GM19043 (cell line): ENCODE results near the gene LRRC4B.

Experiments used
- ATAC-seq: cut with Tn5 transposase; IDR thresholded peaks from one replicate; pipeline ENCODE4 v1.9.1; 2021; ENCODE audit warnings: low read depth; ENCODE audit not compliant: unreplicated experiment

LRRC4B gene

DNA sequence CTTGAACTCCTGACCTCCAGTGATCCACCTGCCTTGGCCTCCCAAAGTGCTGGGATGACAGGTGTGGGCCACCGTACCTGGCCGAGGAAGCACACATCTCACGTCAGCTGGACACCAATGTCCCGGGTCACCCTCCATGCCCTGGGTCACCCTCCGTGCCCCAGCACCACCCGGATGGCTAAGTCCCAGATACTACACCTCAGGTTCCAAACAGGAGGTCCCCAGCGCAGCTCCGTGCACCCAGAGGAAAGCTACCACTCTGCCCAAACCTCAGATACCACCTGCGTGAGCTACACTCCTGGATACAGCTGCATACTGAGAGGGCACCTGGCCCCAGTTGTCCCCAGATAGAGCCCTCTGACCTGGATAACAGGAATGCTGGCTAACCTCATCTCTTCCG is 14.0 kb downstream of the LRRC4B start:
- no peak for ATAC-seq

DNA sequence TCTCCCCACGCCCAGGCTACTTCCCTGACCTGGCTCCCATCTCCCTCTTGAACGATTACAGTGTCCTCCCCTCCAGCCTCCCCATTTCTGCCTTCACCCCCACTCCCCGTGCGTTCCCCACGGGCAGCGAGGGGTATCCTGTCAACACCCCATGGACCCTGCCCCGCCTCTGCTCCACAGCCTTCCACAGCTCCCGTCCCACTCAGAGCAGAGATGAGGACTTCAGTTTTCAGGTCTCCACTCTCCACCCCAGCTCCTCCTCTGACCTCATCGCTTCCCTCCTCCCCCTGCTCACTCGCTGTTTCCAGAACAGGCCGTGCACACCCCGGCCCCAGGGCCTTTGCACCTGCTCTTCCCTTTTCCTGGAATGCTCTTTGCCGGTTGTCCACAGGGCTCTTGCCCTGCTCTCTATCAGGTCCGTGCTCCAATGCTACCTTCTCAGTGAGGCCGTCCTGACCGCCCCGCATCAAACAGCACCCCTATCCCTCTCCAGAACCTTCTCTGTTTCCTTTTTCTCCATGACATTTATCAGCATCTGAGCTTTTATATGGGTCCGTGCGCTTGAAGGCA is 15.0 kb downstream of the LRRC4B start:
- ATAC-seq, result no peak

DNA sequence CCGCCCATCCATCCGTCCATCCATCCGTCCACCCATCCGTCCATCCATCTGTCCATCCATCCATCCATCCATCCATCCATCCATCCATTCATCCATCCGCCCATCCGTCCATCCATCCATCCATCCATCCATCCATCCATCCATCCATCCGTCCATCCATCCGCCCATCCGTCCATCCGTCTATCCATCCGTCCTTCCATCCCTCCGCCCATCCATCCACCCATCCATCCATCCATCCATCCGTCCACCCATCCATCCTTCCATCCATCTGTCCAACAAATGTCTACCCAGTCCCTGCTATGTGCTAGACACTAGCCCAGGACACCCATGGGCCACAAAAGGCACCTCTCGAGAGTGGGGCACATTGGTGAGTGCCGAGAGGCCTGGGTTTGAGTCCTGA is 15.7 kb downstream of the LRRC4B start:
- no peak for ATAC-seq

DNA sequence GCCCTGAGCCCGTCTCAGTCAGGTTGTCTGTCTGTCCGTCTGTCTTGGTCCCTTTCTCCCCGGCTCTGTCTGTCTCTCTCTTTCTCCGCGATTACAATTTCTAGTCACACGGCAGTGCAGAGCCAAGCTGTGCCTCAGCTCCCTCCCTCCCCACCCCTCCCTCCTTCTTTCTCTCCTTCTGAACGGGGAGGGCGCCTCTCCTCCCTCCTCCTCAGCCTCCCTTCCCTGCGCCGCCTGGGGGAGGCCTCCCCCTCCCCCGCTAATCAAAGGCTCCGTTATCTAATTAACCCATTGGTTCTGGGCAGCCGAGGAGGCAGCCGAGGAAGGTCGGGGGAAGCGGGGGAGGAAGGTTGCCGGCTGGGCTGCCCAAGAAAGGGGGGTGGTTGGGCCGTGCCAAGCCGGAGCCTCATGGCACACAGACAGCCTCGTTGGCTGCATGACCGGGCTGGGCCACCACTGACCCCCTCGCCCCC is 16.5 kb downstream of the LRRC4B start:
- ATAC-seq, result no peak

DNA sequence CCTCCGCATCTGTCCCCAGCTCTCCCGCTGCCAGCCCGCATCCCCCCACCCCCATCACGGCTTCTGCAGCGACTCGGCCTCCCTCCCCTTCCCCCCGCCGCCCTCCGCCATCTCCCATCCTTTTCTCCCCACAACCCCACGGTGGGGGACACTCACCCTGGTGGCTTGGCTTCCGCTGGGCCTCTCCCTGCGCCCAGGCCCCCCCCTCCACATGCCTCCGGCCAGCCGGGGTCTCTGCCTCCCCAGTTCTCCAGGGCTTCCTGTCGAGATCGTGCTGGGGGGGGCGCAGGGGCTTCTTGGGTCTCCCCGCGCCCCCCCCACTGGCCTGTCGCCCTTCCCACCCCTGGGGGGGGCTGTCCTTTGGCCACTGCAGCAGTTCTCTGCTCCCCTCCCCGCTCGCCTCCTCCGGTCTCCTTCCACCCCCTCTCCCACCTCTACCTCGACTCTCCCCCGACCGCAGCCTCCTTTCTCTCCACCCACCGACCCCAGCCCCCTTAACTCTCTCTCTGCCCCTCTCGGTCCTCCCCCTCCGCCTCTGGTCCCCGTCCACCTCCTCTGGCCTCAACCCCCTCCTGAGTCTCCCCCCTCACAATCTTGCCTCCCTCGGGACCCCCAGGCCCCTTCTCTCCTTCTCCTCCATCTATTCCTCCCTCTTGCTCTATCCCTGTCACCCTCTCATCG is 17.1 kb downstream of the LRRC4B start:
- ATAC-seq, result no peak

DNA sequence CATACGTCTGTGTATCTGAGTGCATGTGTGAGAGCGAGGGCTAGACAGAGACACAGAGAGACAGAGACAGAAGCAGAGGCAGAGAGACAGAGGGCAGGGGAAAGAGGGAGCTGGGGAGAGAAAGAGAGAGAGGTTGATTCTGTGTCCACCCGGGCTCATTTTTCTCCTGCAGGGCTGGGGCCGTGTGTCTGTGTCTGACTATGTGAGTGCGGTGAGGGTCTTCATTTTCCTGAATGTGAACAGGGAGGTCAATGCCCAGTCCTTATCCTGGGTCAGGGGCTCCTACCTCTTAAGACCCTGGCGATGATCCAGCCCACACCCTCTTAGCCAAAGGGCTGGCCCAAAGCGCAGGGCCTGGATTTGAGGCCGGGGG is 17.7 kb downstream of the LRRC4B start:
- no peak for ATAC-seq

DNA sequence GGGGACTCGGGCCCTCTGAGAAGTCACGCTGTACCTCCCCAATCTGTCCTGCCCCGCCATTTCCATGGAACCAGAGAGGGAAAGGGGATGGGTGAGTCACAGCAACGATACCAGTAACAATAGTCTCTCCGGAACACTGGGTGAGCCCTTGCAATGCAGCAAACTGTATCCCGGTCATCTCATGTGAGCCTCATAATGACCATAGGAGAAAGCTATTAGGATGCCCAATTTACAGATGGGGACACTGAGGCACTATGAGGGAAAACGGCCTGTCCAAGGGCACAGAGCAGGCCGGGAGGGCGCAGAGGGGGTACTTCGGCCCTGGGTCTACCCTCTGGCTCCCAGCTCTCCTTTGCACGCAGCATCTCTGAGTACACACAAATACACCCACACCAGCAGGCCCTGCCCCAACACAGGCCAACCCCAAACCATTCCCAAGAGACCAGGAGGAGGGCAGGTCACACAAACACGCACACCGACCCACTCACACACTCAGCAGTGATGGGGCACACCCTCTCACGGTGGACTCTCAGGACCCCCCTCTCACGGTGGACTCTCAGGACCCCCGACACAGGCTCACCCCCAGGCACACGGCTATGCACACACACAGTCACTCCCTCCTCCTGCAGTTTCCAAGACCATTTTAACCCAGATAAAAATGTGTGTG is 18.2 kb downstream of the LRRC4B start:
- ATAC-seq, result no peak

DNA sequence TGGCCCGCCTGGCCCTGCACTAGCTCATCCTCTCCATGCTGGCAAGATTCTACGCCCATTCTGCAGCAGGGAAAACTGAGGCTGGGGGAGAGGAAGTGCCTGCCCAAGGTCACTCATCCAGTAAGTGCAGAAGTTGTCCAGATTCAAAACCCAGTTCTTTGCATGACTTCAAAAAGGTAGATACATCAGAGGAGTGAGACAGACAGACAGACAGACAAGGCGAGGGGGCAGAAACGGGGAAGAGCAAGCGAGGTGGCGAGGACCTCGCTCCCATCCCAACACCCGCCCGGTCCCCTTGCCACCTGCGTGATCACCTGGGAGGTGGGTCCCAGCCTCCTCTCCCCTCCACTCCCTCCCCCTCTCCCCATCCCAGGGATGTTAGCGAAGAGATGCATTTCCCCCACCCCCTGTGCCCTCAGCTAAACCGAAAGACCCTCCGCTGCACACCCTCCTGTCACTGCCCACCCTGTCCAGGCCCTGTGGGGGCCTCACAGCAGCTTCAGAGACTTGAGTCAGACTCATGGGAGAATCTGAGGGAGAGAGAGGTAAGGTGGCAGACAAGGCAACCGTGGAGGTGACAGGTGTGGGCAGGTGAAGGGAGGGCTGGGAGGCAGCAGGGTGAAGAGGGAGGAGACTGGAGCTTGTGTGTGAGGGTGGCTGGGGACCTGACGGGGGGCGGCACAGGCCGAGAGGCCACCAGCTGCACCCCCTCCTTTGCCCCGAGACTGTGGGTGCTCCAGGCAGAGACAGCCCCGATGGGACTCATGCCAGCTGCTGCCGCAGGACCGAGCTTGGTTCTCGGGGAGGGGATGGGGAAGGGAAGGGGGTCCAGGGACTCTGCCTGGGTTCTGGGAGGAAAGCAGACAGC is 18.9 kb downstream of the LRRC4B start:
- ATAC-seq, result no peak

DNA sequence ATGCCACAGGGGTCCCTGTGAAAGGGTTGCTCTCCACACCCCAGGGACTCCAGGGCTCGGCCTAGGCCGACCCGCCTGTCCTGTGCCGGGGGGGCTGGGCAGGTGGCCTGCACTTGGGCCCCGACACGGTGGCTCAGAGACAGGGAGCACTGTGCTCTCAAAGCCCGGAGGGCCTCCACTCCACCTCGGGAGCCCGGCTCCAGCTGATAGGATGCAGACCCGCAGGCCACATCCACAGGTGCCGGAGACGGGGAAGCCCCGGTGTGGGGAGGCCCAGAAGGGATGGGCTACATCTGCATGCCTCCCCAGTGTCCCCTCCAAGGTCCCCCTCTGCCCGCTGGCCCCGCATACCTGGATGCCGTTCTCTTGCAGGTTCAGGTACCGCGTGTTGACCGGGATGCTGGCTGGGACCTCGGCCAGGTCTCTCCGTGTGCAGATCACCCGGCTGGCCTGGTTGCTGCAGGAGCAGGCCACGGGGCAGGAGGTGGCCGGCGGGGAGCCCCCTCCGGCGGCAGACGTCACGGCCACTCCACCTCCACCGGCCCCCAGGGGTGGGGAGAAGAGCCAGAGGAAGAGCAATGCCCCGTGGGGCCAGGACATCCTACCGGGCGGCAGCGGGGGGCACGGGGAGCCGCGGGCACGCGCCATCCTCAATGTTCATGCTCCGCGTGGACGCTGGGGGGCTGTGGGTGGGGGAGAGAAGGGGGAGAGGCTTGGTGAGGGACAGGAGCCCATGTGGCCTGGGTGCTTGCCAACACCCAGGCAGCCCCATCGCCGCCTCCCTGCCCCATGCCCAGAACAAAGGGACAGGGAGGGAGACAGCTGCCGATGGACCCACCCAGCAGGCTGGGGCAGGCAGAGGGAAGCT is 19.8 kb downstream of the LRRC4B start:
- ATAC-seq, result no peak

DNA sequence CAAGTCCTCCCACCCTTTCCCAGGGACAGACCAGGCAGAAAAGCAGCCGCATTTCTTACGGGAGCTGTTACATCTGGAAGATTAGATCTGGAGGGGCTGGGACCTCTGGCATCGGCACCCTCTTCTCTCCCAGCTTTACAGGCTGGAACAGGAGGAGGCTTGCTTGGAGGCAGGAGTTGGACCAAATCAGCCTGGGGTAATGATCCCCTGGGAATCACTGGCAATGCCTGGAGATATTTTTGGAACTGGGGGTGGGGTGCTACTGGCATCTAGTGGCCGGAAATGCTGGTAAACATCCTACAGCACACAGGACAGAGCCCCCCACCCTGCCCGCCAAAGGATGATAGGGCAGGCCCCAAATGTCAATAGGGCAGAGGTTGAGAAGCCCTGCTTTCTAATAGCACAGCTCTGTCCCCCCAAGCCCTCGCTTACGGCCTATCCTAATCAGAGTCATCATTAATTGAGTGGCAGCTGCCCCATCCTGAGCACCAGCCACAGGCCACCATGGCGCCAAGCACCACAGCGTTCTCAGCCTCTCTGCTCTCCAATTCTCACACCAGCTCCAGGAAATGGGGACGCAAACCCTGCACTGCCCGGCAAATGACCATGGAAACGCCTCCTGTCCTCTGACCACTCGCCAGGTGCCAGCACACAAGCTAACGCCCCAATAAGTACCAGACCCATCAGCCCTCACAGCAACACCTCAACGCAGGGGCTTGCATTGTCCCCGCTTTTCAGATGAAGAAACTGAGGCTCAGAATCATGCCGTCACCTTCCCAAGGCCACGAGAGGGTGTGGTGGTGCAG is 20.6 kb downstream of the LRRC4B start:
- ATAC-seq, result no peak

DNA sequence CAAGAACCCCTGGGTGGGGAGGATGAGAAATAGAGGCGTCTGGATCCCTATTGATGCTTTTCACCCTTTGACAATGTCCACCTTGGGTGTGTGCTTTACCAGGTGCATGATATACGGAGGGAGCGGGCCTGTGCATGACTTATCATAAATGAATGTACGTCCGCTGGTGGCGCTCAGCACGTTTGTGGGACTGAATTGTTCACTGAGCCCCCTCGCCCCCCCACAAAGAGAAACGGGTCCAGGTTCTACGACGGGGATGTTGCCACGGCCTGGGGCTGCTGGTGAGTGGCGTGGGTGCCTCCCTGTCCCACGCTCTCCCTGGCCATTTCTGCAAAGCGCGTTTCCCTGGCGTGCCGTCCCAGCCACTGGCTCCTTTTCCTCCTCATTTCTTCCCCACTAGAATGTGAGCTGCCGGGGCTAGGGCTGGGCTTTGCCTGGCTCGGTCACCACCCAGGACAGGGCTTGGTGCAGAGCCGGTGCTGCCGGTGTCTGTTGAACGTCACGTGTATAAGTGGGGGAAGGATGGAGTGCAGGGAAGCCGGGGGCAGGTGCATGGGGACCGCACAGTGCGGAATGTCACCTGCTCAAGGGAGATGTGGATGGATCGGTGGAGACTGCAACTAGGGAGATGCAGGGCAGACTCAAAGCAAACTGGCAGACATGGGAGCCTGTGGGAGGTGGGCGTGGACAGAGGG is 21.6 kb downstream of the LRRC4B start:
- ATAC-seq, result no peak

DNA sequence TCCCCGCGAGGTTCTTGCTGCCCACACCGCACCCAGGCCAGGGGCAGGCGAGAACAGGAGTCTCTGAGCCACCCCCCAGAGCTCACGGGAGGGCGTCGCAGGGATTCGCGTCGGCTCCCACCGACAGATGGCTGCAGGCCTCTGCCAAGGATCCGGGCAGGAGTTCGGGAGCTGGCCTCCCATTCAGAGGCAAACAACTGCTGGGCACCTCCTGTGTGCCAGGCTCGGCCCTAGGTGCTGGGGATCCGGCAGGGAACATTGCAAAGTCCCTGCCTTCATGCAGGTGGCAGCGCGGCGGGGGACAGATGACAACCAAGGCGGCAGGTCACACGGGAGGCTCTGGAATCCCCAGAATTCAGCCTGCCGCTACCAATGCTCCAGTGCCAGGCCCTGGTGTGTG is 25.3 kb downstream of the LRRC4B start:
- ATAC-seq, result no peak

DNA sequence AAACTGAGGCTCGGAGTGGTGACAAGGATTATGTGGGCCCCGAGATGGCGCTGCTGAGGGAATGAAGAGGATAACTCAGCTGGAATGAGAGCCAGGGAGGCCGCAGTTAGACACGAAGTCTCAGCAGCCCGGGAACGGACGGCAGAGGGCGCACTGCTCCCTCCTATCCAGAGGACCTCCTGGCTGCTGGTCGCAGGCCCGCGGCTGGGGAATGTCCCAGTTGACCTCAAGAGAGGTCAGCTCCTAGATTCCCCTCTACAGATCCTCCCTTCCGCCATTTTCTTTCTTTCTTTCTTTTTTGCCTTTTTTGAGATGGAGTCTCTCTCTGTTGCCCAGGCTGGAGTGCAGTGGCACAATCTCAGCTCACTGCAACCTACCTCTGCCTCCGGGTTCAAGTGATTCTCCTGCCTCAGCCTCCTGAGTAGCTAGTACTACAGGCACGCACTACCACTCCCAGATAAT is 30.4 kb downstream of the LRRC4B start:
- no peak for ATAC-seq

DNA sequence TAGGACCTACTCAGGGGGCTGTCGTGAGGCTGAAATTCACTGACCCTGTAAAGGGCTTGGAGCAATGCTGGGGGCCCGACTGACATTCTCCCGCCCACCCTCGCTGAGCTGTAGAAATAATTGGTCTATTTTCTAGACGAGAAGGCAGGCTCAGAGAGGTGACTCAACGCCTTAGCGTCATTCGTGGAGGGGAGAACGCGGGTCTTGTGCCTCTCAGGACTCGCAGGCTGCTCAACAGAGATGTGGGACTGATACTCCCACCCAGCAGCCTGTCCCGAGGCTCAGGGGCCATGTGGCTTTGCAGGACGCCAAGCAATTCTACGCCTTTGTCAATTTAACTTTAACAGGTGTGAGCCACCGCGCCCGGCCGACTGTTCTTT is 30.9 kb downstream of the LRRC4B start:
- no peak for ATAC-seq

DNA sequence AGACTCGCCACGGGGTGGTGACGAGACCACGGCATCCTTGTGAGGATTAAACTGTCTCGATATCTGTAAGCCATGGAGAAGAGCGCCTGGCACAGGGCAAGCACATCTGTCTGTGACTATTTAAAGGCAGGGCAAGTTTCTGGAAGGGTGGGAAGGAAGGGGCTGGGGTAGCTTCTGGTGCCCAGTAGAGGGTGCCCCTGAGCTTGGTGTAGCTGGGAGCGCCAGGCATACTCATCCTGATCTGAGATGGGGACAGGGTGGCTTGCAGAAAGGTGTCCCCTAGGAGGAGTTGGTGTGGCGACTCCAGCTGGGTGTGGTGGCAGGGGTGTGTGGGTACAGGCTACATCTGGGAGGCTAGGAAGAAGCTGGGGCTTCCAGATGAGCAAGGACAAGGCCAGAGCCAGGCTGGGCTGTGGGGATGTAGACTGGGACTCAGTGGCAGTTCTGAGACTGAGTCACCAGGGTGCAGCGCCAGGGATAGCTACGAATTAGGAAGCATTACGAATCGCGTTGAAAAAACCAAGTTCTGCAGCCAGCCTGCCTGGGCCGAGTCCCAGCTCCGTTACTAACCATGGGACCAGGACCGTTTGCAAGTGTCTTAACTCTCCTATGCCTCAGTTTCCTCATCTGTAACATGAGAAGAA is 31.5 kb downstream of the LRRC4B start:
- no peak for ATAC-seq

DNA sequence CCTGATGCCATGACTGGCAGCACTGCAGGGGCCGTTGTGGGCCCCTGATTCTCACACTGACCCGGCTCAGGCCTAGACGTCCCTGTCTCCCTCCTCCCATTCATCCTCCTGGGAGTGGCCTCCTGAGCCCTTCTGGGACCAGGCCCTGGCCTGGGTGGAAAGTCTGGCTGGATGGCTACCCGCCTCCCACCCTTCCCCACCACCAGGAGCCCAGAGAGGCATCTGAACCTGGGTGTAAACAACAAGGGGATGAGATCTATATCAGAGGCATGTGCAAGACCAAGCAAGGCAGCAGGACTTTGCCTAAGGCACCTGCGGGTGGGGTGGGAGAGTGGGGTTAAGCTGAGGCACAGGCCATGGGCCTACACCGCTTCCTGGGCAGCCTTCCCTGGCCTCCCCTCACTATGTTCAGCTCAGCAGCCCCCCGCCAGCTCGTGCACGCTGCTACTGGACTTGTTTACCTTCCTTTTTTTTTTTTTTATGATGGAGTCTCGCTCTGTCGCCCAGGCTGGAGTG is 32.5 kb downstream of the LRRC4B start:
- ATAC-seq, result no peak

DNA sequence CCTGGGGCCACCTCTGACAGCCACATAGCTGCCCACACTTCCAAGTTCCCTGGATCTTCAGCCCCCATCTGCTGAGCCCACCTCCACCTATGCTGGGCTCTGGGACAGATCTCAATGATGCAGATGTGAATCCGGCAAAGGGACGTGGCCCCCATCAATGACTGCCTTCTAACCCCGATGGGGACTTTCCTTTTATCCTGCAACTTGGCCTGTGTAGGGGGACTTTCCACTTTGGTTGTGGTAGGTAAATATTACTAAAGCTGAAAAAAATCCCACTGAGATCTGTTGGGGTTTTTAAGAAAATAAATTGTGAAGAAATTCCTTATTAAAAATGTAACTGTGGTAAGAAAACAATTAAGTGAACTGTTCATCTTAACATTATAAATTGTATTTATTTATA is 33.8 kb downstream of the LRRC4B start:
- no peak for ATAC-seq

DNA sequence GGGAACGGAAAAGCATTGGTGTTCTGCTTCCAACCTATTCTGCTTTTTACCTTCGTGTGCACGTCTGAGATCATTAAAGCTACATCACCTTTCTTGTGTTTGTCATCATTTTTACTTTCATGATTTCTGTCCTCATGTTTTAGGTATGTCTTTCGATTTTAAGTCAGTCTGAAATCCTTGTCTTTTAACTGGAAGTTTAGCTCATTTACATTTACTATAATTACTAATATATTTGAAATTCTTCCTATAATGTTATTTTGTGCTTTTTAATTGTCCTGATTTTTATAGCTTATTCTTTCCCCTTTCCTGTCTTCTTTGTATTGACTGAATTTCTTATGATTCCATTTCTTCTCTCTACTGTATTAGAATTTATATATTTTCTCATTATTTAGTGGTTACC is 35.3 kb downstream of the LRRC4B start:
- no peak for ATAC-seq
